ENCODE data around the gene TUBE1.
"Not testable (repeated sequence)": the region's sequence is repeated elsewhere in the genome, so short reads cannot be mapped to it uniquely, and the experiment has no call there.

DNA sequence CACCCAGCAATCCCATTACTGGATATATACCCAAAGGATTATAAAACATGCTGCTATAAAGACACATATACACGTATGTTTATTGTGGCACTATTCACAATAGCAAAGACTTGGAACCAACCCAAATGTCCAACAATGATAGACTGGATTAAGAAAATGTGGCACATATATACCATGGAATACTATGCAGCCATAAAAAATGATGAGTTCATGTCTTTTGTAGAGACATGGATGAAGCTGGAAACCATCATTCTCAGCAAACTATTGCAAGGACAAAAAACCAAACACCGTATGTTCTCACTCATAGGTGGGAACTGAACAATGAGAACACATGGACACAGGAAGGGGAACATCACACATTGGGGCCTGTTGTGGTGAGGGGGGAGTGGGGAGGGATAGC lies 18.7 kb upstream of the TUBE1 start:
- TF ChIP-seq POLR2A (IDR thresholded peaks at IDR 0.05; ENCODE audit: low read depth, low read length); JUN (IDR thresholded peaks at IDR 0.05; ENCODE audit: borderline replicate concordance, insufficient read depth, insufficient read length, low read depth); POLR2AphosphoS5 (IDR thresholded peaks at IDR 0.05; ENCODE audit: insufficient read depth, low read depth, low read length); GATA2 (IDR thresholded peaks at IDR 0.05; ENCODE audit: insufficient read depth, insufficient read length, low read depth, low read length); EZH2 (IDR thresholded peaks at IDR 0.05; ENCODE audit: borderline replicate concordance, low read depth, low read length, severe bottlenecking): not testable (repeated sequence)
- TF ChIP-seq, protein P1, sequence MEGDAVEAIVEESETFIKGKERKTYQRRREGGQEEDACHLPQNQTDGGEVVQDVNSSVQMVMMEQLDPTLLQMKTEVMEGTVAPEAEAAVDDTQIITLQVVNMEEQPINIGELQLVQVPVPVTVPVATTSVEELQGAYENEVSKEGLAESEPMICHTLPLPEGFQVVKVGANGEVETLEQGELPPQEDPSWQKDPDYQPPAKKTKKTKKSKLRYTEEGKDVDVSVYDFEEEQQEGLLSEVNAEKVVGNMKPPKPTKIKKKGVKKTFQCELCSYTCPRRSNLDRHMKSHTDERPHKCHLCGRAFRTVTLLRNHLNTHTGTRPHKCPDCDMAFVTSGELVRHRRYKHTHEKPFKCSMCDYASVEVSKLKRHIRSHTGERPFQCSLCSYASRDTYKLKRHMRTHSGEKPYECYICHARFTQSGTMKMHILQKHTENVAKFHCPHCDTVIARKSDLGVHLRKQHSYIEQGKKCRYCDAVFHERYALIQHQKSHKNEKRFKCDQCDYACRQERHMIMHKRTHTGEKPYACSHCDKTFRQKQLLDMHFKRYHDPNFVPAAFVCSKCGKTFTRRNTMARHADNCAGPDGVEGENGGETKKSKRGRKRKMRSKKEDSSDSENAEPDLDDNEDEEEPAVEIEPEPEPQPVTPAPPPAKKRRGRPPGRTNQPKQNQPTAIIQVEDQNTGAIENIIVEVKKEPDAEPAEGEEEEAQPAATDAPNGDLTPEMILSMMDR (IDR thresholded peaks at IDR 0.05; ENCODE audit: extremely low read depth in 1 of 2, insufficient read depth in 1 of 2, low read depth in 1 of 2, low read length in 2 of 2): not testable (repeated sequence)

Data from endothelial cell of umbilical vein (primary cell).